ENCODE measurements around the gene NRF1.
"Not testable (repeated sequence)": the region's sequence is repeated elsewhere in the genome, so short reads cannot be mapped to it uniquely, and the experiment has no call there.

The NRF1 gene

DNA sequence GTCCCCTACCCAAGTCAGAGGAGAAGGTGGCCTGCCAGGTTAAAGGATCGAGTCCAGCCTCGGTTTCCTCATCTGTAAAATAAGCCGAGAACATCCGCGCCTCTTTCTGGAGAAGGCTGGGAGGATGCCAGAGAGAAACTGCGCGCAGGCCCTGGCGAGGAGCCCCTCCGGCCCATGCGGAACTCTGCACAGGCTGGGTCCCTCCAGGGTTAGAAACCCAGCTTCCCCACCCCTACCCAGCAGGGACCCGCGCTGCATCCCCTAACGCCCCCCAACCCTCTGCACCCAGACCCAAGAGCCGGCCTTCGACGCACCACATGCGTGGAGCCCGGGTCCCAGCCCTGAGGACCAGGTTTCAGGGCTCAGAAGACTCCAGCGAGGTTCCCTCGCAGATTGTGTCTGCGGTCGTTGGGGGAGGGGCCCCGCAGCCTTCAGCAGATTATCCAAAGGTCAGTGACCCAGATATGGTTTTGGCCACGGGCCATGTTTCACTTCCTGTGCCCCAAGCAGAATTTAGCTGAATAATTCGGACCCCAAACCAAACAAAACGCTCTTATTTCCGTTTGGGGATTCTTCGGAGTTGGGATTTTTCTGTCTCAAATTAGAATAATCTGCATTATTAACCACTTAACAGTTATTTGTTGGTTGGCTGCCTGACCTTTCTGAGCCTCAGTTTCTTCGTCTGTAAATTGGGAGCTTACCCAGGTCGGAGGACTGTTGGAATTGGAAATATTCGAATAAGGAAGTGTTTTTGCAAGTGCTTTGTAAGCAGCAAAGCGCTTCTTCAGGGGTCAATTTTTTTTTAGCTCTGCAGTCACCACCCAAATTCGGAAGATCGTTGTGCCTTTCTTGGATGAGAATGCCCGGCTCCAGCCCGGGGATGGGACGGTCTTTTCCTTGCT, 173.5 kb downstream of the NRF1 start:
- no peak for DNase-seq

DNA sequence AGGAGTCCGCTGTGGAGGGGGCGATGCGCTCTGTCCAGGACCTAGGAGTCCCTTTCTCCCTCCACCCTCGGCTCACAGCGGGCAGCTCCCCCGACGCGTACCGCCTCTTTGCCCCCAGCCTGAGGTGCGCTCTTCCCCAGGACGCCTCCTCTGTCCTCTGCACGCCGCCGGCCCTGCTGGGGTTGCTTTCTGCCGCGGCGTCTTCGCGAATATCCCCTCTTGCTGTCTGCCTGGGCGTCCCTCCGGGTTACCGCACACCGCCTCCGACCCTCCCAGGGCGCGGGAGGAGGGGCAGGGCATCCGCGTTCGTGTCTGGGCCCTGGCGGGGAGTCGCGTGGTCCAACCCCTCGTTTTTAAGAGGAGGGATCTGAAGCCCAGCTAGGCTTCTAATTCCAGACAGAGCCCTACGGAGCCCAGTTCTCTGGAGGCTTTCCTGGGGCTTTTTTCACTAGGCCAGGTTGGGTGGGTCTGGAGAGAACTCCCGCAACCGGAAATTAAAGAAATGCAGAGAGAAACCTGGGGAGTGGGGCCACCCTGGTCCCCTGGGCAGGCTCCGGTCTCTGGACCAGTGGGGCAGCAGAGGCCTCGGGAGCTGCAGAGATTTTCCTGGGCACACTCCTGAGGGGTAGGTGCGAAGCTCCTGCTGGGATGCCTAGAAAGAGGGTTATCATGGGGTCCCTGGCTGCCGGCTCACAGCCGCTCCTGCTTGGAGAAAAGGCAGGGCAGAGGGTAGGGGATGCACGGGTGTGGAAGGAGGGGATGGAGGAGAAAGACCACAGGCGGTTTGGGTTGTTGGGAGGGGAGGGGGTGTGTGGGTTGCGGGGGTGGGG, 174.4 kb downstream of the NRF1 start:
- no peak for DNase-seq

- no peak for DNase-seq
Measured at GRCh38 chr7:129786825-129787563, 175.5 kb downstream of the NRF1 start.

DNA sequence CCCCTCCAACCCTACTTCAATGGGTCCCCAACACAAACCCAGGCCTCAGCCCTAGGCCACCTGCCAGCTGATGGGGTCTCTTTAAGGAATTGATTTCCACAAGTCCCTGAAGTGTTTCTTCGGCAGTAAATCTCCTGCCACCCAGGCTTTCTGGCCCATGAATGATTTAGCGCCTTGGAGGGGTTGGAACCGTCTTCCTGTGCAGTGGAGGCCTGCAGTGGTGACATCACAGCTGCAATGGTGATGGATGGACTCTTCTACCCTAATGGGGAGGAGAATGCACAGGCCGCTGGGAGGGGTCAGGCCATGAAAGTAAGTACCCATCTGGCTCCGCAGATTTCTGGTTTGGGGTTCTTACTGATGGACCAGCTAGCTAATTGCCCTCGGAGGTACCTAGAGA, 177.5 kb downstream of the NRF1 start:
- no peak for DNase-seq

GRCh38 chr7:129789652-129790051, 178.1 kb downstream of the NRF1 start:
- no peak for DNase-seq

- DNase-seq, result no peak
Measured at GRCh38 chr7:129790136-129790535, 178.6 kb downstream of the NRF1 start.

GRCh38 chr7:129792721-129793120, 181.2 kb downstream of the NRF1 start:
- no peak for DNase-seq

DNA sequence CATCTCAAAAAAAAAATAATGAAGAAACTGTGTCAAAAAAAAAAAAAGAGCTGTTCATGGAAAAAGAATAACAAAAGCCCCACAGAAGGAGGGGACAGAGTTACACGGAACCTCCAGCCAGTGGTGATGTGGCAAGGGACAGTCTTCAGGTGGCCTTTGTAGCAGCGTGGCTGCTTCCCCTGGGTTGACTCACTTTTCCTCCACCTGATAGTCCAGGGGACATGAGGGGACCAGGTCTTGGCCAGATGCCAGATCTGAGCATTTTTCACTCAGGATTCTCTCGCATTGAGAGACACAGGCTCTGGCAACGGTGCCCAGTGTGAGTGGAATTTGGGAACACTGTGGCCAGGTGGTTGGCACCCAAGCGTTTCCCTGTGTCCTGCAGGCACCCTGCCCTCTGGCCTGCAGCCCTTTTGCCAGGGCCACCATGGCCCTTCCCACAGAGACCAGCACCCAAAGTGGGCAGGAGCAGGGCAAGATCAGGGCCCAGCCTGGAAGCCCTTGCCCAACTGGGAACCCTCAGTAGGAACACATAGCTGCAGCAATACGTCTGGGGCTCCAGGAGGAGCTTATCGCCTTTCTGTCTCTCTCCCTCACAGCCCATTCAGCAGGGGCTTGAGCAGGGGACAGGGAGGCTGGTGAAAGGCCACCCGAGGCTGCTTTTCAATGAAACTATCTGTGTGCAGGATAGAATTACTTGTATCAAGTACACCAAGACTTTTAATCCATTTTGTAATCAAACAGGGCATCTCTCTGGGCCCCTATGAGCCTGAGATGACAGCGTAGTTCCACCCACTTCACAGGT, 182.2 kb downstream of the NRF1 start:
- DNase-seq, result no peak

DNA sequence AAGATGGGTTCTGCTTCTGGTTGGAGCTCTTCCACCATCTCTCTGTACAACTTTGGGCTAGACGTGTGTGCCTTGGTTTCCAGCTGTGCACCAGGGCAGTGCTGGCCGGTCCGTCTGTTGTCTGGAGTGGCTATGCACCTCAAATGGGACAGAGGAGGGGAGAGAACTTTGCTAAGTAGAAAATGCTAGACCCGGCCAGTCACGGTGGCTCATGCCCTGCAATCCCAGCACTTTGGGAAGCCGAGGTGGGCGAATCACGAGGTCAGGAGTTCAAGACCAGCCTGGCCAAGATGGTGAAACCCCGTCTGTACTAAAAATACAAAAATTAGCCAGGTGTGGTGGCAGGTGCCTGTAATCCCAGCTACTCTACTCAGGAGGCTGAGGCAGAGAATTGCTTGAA, 182.9 kb downstream of the NRF1 start:
- DNase-seq, result not testable (repeated sequence)

- no peak for DNase-seq
Measured at GRCh38 chr7:129796186-129796775, 184.8 kb downstream of the NRF1 start.

DNA sequence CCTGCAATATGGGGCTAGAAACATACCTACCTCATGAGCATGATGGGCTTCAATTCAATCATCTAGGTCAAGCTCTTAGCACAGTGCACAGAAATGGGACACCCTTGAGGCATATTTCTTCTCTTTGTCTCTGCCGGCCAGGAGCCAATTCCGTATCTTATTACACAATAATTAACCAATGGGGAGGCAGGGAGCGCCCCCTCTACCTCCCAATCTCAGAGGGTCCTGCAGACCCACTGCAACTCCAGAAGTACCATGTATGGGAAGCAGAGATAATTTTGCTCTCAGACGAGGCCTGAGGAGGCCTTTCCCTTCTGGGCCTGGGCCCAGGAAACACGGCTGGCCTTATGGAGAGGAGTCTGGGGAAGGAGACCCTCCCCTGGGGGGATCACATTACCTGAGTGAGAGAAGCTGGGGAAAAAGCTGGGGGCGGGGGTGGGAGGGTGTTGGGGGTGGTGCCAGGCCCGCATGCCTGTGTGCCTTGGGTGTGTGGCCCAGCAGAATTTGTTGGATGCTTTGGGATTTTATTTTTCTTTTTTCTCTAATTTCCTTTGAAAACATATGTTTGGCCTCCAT, 185.8 kb downstream of the NRF1 start:
- no peak for DNase-seq

DNA sequence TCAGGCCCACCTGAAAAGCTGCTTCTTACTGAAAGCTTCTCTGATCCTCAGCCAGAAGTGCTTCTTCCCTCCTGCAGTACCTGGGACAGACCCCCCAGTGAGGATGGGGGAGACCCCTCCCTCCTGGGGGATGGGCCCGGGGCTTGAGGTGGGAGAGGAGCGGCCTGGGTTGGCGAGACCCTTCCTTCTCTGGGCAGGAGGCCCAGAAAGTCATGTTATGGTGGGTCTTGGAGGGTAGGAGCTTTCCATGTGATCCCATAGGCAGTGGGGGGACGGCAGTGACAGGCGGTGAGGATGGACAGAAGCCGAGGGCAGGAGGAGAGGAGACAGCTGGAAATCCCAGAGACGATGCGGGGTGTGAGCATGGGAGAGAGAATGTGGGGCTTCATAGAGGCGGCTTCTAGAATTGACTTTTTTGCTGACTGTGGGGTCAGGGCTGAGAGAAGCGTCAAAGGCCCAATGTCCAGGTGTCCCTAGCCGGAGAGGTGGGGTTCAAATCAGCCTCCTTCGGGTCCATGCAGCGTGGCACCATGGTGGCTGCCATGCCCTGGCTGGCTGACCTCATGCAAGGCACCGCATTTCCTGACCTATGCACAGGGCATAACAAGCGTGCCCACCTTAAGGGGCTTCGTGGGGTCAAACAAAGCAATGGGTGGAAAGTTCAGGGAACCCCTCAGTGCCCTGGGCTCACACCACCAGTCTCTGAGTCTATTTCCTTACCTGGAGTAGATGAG, 187.3 kb downstream of the NRF1 start:
- DNase-seq, result no peak

DNA sequence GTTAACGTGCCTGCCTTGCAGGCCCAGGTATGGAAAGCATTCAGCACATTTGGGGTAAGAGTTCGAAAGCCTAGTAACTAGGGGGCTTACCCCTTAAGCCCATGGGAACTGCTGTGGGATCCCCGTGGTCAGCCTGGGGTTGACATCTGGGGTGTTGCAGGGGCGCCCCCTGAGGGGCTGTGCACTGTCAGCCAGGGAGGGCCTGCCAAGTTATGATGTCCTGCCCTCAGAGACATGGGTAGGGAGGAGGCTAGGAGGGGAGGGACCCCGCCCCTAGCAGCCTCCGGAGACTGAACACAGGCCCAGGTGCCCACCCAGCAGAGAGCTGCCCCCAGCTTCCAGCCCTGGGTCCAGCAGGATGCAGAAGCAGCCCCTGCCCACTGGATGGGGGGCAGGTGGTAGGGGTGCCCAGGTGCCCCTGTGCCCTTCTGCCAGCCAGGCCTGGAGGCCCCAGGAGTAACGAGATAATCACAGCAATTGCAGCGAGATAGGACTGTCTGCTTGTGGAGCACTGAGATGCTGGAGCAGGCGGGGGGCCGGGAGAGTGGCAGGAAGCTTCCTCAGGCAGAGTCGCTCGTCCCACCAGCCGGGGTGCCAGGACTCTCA, 187.9 kb downstream of the NRF1 start:
- DNase-seq, result no peak

- DNase-seq, result no peak
Measured at GRCh38 chr7:129800901-129801300, 189.4 kb downstream of the NRF1 start.

DNA sequence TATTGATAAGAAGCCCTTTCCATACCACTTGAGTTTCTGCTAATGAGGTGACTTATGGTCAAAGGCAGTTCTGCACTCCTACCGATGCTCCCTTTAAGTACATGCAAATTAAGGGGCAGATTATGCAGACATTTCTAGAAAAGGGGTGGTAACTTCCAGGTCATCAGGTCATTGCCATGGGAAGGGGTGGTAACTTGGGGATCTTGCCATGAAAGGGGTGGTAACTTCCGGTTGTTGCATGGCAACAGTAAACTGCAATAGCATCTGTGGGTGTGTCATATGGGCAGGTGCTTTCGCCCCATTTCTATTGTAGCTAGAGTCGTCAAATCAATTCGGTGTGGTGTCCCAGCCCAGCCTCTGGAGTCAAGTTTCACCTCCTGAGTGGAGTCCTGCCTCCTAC, 190.4 kb downstream of the NRF1 start:
- no peak for DNase-seq

- DNase-seq, result no peak
Measured at GRCh38 chr7:129803546-129804081, 192.1 kb downstream of the NRF1 start.

DNA sequence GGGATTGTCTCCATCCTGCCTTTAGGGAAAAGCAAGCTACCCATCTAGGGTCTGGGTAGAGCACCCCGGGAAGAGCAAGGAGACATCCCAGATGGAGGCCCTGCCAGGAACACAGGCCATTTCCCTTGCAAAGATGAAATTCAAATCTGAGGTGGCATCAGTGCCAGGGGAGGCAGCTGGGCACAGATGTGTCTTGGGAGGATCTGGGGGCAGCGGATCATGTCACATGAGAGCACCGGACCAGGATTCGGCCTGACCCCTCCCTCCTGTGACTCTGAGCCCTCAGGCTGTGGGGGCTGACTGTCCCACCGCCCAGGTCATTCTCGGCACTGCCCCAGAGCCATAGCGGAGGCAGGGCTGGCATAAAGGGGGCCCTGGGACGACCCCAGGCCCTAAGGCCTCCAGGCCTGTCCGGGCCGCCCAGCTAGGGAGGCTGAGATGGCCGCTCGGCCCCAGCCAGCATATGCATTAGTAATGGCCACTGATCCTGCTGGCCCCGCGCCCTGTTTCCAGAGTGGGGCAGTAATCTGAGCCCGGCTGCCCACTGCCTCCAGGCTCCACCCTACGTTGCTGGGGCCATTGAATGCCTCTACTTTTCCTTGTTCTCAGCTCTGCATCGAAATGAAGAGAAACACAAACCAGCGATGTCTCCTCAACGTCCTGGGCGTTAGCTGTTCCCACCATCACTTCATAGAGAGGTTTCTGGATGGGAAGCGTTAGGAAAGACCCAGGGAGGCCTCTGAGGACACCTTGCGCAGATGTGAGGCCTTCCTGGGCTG, 192.8 kb downstream of the NRF1 start:
- DNase-seq, result no peak

DNA sequence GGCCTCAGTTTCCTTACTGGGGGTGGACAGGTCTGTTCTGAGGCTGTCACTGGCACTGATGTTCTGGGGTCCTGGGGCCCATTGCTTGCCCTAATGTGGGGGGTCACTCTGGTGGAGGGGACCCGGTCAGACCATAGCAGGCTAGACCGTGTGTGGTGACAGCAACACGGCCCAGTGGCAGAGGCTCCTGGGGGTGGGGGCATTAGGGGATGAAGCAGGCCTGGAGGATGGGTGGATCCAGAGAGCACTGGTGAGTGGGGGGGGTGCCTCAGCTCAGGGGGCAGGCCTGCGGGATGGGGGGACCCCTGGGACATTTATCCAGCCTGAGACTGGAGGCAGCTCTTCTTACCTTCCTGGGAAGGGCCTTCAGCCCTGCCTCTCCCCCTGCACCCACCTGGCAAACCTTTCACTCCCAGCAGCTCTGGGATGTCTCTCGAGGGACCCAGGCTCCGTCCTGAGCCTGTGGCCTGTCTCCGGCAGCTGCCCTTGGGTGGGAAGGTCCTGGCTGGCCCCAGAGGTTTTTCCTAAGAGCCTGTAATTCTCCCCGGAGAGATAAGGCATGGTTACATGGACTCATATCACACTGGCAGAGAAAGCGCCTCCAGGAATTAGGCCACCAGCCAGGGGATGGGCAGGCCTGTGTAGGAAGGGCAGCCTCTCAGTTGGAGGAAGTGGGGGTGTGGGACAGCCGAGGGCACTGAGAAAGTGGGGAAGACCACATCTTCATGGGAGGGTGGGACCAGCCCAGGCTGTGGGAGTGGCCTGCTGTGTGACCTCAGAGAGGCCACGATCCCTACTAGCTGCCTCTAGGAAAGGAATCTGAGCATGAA, 193.6 kb downstream of the NRF1 start:
- DNase-seq, result no peak

Data from hippocampal formation (tissue), 2 donors.